HepG2 (cell line): ENCODE data around the gene PRDM11. TPM values are rescaled to one million over a fixed set of nuclear protein-coding genes. Genes with fewer than 3 reads are reported as not detected.

ENCODE experiments used
- AGO1 ChIP-seq: fragments of 200-400 bp; formaldehyde crosslinking; IDR thresholded peaks from 2 replicates; pipeline ENCODE4 v1.6.1; 2017; ENCODE audit warnings: mild to moderate bottlenecking, low read depth, low read length, moderate library complexity; ENCODE audit not compliant: poor library complexity, severe bottlenecking
- ATF5 ChIP-seq: sonication (generic); formaldehyde crosslinking; IDR thresholded peaks from 2 replicates; pipeline ENCODE4 v1.4.0; 2020; ENCODE audit warnings: mild to moderate bottlenecking, low read depth, missing genetic modification reagents
- CBFB ChIP-seq: sonication (generic); formaldehyde crosslinking; IDR thresholded peaks from 2 replicates; pipeline ENCODE4 v1.4.0; 2020; ENCODE audit warnings: missing genetic modification reagents
- CERS6 ChIP-seq: sonication (generic); formaldehyde crosslinking; IDR thresholded peaks from 2 replicates; pipeline ENCODE4 v1.5.0; 2020; ENCODE audit warnings: missing genetic modification reagents
- CREB1 ChIP-seq, 2 experiments: fragments of 450-650 bp in 1 of 2; IDR thresholded peaks; 2 replicates each; pipeline ENCODE4 v1.6.1; 2016 to 2017; ENCODE audit warnings: control low read depth in 1 of 2, mild to moderate bottlenecking in 1 of 2, missing compliant biosample characterization in 1 of 2, missing genetic modification characterization in 1 of 2
- GATAD1 ChIP-seq: IDR thresholded peaks from 2 replicates; pipeline ENCODE4 v1.6.1; 2016; ENCODE audit warnings: missing genetic modification reagents, missing compliant biosample characterization
- KLF16 ChIP-seq, 2 experiments: sonication (generic) in 1 of 2; formaldehyde crosslinking in 1 of 2; IDR thresholded peaks; 2 replicates each; pipeline versions ENCODE4 v1.6.1 to v1.8.0; 2016 to 2023; ENCODE audit warnings: missing genetic modification reagents in 2 of 2, missing compliant biosample characterization in 1 of 2
- MYNN ChIP-seq: sonication (generic); formaldehyde crosslinking; IDR thresholded peaks from 2 replicates; pipeline ENCODE4 v1.4.0; 2020; ENCODE audit warnings: mild to moderate bottlenecking, low read depth, missing genetic modification reagents
- NCOA1 ChIP-seq: sonication (generic); formaldehyde crosslinking; IDR thresholded peaks from 2 replicates; pipeline ENCODE4 v1.9.0; 2021; ENCODE audit warnings: missing genetic modification reagents
- NR2F6 ChIP-seq, 2 experiments: IDR thresholded peaks; 2 replicates each; pipeline ENCODE4 v1.6.1; 2016; ENCODE audit warnings: antibody characterized with exemption in 1 of 2, mild to moderate bottlenecking in 1 of 2
- PBX3 ChIP-seq: sonication (generic); formaldehyde crosslinking; IDR thresholded peaks from 2 replicates; pipeline ENCODE4 v1.8.1; 2023; ENCODE audit warnings: missing genetic modification reagents, inconsistent platforms, borderline replicate concordance
- PHF20 ChIP-seq: sonication (generic); formaldehyde crosslinking; IDR thresholded peaks from 2 replicates; pipeline ENCODE4 v1.5.0; 2020; ENCODE audit warnings: mild to moderate bottlenecking, missing genetic modification reagents
- RXRB ChIP-seq: IDR thresholded peaks from 2 replicates; pipeline ENCODE4 v1.6.1; 2016; ENCODE audit warnings: borderline replicate concordance, missing genetic modification reagents, missing compliant biosample characterization
- SNAPC5 ChIP-seq: sonication (generic); formaldehyde crosslinking; IDR thresholded peaks from 2 replicates; pipeline ENCODE4 v1.8.1; 2023; ENCODE audit warnings: mild to moderate bottlenecking, missing genetic modification reagents, borderline replicate concordance
- SRSF1 ChIP-seq: fragments of 200-400 bp; formaldehyde crosslinking; optimal IDR thresholded peaks from 2 replicates; pipeline ENCODE3; 2017; ENCODE audit warnings: mild to moderate bottlenecking, low read depth, low read length, moderate library complexity
- STAG1 ChIP-seq: sonication (generic); formaldehyde crosslinking; IDR thresholded peaks from 2 replicates; pipeline ENCODE4 v1.4.0; 2020; ENCODE audit warnings: missing genetic modification reagents
- TBX2 ChIP-seq: sonication (generic); formaldehyde crosslinking; IDR thresholded peaks from 2 replicates; pipeline ENCODE4 v1.5.0; 2020; ENCODE audit warnings: missing genetic modification reagents, mild to moderate bottlenecking, borderline replicate concordance
- TFE3 ChIP-seq: IDR thresholded peaks from 2 replicates; pipeline ENCODE4 v1.6.1; 2016
- XRCC5 ChIP-seq: fragments of 200-400 bp; formaldehyde crosslinking; optimal IDR thresholded peaks from 2 replicates; pipeline ENCODE3; 2017; ENCODE audit warnings: mild to moderate bottlenecking, low read length
- ZFX ChIP-seq: sonication (generic); formaldehyde crosslinking; IDR thresholded peaks from 2 replicates; pipeline ENCODE4 v1.4.0; 2020; ENCODE audit warnings: mild to moderate bottlenecking, low read depth, missing genetic modification reagents, moderate library complexity
- ZNF253 ChIP-seq: sonication (generic); formaldehyde crosslinking; IDR thresholded peaks from 2 replicates; pipeline ENCODE4 v1.8.0; 2022; ENCODE audit warnings: mild to moderate bottlenecking, missing genetic modification reagents, borderline replicate concordance
- ZNF354B ChIP-seq: sonication (generic); formaldehyde crosslinking; IDR thresholded peaks from 2 replicates; pipeline ENCODE4 v1.8.0; 2022; ENCODE audit warnings: mild to moderate bottlenecking, missing genetic modification reagents
- ZNF432 ChIP-seq: sonication (generic); formaldehyde crosslinking; IDR thresholded peaks from 2 replicates; pipeline ENCODE4 v1.5.0; 2020; ENCODE audit warnings: missing genetic modification reagents, mild to moderate bottlenecking, borderline replicate concordance
- ZNF484 ChIP-seq: sonication (generic); formaldehyde crosslinking; IDR thresholded peaks from 2 replicates; pipeline ENCODE4 v1.5.1; 2020; ENCODE audit warnings: mild to moderate bottlenecking, low read depth, missing genetic modification reagents, borderline replicate concordance
- ZNF652 ChIP-seq: IDR thresholded peaks from 2 replicates; pipeline ENCODE4 v1.6.1; 2016; ENCODE audit warnings: low read depth, borderline replicate concordance
- ZSCAN29 ChIP-seq: sonication (generic); formaldehyde crosslinking; conservative IDR thresholded peaks from 2 replicates; pipeline ENCODE4 v1.4.0; 2020; ENCODE audit warnings: mild to moderate bottlenecking, missing genetic modification reagents
- polyA plus RNA-seq, 8 experiments: library from polyadenylated mRNA; depleted of rRNA in 3 of 8; stranded (reverse) in 7 of 8; unstranded in 1 of 8; fragments of >200 nt; fragmentation: Illumina TruSeq in 4 of 8; extraction: Trizol in 4 of 8; gene quantifications; 2 replicates each; pipeline versions ENCODE4 v1.2.1 to v1.2.3, GENCODE V29; 2011 to 2016; ENCODE audit warnings: low read depth in 4 of 8, missing spikeins in 1 of 8, mixed read lengths in 1 of 8; ENCODE audit not compliant: insufficient read depth in 1 of 8
- total RNA-seq, 5 experiments: library from RNA; depleted of rRNA; stranded (reverse); fragments of >200 nt; fragmentation: Illumina TruSeq; extraction: Trizol; gene quantifications; 2 replicates each; pipeline ENCODE4 v1.2.3, GENCODE V29; 2016; ENCODE audit warnings: low read depth in 1 of 5

PRDM11 gene
- total and polyA plus RNA-seq, 2 of the 13 experiments (the other 11 are each of a cell fraction or from before 2014, with no cell fraction given): 3.4 to 4.7 TPM

- TF ChIP-seq CREB1 (IDR thresholded peaks at IDR 0.05) (peak; percentile 78), CREB1 (CRISPR knock-in tag; IDR thresholded peaks at IDR 0.05) (no peak), NR2F6 (IDR thresholded peaks at IDR 0.05) (no peak), NR2F6 (CRISPR knock-in tag; IDR thresholded peaks at IDR 0.05) (0 out of 2 replicates have a peak, but pooled peaks have one; percentile 5), PBX3 (peak; percentile 92; the same call in 1 of the 2 replicates), XRCC5 (peak; percentile 50), TBX2 (CRISPR knock-in tag) (no peak; the same call in 1 of the 2 replicates), ZNF432 (CRISPR knock-in tag) (no peak), PHF20 (CRISPR knock-in tag) (peak; percentile 70), ZSCAN29 (0 out of 2 replicates have a peak, but pooled peaks have one; percentile 47), ZNF484 (CRISPR knock-in tag) (no peak), ZNF253 (CRISPR knock-in tag) (no peak), STAG1 (no peak), TFE3 (CRISPR knock-in tag) (no peak), SNAPC5 (CRISPR knock-in tag) (no peak), MYNN (CRISPR knock-in tag) (no peak), CERS6 (CRISPR knock-in tag) (no peak), ZNF354B (no peak), RXRB (CRISPR knock-in tag) (no peak), NCOA1 (CRISPR knock-in tag) (no peak), AGO1 (no peak), KLF16 (CRISPR knock-in tag; IDR thresholded peaks at IDR 0.05) (peak in 1 of 2 experiments; percentile 47; a peak in 2 of 4 replicates), ATF5 (no peak), SRSF1 (peak; percentile 38), CBFB (CRISPR knock-in tag) (0 out of 2 replicates have a peak, but pooled peaks have one; percentile 40), ZFX (CRISPR knock-in tag) (peak; percentile 91), ZNF652 (CRISPR knock-in tag) (no peak), GATAD1 (CRISPR knock-in tag) (peak; percentile 21; the same call in 1 of the 2 replicates)
Measured at GRCh38 chr11:45147017-45147728, 734 bp downstream of the PRDM11 start (continued).
